Inflammatory macrophage (primary cell): ENCODE results near the gene HYDIN.

Experiments used
- DNase-seq, 2 donors: peaks; one replicate each; pipeline ENCODE4 v3.0.0-alpha.2; 2020 to 2022

The HYDIN gene

DNA sequence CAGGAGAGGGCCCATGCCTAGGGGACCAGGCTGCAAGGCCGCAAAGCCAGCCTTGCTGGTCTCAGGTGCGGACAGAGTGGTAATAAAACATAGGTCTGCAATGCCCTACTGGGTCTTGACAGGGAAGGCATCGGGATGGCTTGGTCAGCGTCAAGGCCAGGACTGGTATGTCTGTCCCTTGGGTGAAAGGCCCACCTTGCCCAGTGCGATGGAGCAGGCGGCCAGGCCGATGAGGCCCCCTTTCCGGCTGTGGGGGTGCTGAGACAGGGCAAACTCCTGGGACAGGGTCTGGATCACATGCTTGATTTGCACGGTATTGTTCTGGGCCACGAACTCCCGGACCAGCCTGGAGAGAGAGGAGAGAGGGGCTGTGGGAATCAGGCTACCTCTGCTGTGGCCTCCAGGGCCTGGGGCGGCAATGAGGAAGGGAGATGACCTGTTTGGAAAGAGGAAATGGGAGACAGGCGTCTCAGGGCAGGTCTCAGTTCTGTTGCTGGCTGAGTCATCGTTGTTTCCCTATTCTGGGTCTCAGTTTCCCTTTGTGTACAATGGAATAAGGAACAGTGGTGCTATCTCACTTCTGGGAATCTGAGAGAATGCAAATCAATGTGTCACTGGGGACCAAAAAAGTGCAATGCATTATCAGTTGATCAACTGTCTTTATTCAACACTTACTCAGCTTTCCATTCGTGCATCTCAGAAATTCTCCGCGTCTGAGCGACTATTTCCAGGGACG lies 444.3 kb downstream of the HYDIN start:
- peak in 1 of 2 donors; percentile 28 for DNase-seq

DNA sequence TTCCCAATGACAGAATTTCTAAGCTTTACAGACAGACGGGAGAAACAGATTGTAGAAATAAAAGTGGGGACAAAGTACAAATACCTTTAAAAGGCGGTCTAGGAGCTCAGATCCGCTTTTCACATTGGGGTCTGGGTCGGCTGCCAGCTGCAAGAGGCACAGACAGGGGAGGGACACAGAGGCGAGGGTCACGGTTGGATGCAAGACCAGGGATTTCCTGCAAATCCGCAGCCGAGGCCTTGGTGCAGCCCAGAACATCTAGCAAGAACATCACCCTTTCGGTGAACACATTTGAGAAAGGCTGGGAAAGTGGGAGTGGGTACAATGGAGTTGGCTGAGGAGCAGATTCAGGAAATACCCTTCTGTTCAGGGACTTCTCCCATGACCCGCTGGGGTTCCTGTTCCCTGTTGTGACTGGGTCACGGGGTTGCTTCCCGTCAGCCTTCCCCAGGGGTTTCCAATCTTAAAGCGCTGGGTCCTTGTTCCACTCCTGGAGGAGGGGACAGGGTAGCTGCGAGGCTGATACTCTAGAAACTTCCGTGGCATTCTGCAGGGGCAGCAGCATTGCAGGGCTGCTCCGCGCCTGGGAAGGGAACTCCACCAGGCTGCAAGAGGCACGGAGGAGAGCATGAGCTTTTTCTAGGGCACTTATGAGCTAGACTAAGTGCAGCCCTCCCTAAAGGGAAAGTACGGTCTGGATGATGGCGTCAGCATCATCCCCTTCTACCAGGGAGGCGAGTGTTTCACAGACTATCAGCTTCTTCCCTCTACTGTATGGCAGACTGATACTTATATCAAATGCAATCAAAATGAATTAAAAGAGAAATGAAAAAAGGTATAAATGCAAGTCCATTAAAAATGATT lies 445.6 kb downstream of the HYDIN start:
- peak in 1 of 2 donors; percentile 45 for DNase-seq

GRCh38 chr16:70782237-70782636 lies 448.3 kb downstream of the HYDIN start:
- DNase-seq, result no peak

DNA sequence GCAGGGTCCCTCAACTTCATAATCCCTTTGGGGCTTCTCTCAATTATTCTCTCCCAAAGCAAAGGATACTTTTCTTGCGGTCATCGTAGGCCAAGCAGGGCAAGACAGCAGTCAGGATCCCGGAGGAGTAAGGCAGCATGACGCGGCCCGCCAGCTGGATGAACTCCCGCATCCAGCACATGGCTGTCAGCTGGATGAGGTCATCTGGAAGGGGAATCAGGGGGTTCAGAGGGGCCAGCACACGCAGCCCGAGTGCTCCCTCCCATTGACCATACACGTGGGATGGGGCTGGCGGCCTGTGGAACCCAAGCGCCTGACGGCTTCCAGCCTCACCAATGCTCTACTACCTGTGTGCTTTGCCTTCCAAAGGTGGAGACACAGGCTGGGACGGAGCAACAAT lies 448.7 kb downstream of the HYDIN start:
- no peak for DNase-seq

- DNase-seq, result no peak
Observed at GRCh38 chr16:70780546-70780945, 450.0 kb downstream of the HYDIN start.

DNA sequence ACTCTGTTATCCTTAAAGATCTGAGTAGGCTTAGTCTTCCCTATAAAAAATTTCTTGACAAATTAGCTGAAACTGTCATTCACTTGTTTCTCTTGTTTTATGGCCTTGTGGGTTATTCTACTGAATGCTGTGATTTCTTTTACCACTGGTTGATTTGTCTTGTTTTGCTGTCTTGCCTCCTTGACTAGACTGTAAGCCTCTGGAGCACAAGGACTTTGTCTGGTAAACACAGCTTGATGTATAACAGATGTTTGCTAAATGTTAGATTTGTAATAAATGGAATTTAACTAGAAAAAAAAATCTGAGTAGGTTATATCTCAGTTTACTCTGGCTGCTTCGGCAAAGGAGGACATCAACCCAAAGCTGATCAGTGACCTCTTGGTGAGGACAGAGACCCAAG lies 451.2 kb downstream of the HYDIN start:
- no peak for DNase-seq

DNA sequence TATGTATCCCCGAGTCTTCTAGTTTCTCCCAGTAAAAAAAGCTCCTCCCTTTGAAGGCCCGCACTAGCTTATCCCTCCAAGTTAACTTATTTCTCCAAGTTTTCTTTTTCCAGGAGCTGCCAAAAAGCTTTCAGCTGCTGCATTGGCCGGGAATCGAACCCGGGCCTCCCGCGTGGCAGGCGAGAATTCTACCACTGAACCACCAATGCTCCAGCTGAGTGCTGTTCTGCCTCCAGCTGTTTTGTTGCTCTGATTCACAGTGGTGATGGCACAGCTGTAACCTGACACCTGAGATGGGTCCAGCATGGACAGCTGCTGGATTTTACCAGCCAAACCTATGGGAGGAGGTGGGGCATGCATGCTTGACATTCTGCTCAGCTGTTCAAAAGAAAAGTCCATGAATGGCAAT lies 451.6 kb downstream of the HYDIN start:
- DNase-seq, result no peak

- no peak for DNase-seq
Observed at GRCh38 chr16:70777973-70778406, 452.5 kb downstream of the HYDIN start.

DNA sequence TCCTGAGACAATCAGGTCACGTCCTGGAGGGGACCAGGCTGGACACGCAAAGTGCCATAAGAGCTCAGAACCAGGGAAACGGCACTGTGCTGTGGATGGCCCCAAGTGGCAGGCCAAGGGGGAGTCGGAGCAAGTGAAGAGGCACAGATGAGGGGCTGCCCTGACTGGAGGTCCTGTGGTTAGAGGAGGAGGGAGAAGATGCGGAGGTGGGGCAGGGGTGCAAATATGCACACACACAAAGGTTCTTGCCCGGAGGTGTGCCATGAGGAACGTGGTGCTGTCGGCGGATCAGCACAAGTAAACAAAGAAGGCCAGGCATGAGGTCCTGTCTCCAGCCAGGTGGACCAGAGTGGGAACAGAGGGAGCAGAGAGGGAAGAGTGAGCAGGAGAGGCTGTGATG lies 453.0 kb downstream of the HYDIN start:
- DNase-seq, result no peak

GRCh38 chr16:70775399-70775798 lies 455.1 kb downstream of the HYDIN start:
- no peak for DNase-seq

DNA sequence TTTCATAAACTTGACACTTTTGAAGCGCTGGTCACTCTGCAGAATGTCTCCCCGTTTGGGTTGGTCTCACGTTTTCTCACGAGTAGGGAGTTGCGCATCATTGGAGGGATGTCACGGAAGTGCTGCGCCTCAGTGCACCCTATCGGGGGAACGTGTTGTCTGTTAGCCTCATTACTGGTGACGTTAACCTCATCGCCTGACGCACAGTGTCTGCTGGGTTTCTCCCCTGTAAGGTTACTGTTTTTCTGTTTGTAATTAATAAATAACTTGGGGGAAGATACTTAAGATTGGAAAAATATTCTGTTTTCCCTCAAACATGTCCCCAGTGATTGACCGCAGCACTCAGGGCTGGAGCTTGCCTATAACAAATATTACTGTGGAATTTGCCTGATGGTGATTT lies 456.3 kb downstream of the HYDIN start:
- DNase-seq, result no peak

GRCh38 chr16:70772493-70772892 lies 458.0 kb downstream of the HYDIN start:
- no peak for DNase-seq

GRCh38 chr16:70770626-70771552 lies 459.6 kb downstream of the HYDIN start:
- DNase-seq, result peak; percentile 14 to 30

DNA sequence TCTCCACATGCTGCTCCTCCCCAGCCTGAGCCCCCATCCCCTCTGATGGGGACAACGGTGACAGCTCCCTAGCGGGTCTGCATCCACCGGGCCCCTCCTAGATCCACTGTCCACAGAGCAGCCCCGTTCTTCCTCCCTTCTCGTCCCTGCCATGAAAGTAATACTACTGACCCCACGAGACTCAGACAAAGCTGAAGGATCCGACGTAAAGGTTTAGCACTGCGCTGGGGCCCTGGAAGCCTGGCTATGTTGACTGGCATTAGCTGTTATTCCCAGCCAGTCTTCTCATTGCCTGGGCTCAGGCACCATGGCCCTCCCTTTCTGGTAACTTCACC lies 460.3 kb downstream of the HYDIN start:
- DNase-seq, result no peak

GRCh38 chr16:70769761-70770160 lies 460.8 kb downstream of the HYDIN start:
- no peak for DNase-seq

DNA sequence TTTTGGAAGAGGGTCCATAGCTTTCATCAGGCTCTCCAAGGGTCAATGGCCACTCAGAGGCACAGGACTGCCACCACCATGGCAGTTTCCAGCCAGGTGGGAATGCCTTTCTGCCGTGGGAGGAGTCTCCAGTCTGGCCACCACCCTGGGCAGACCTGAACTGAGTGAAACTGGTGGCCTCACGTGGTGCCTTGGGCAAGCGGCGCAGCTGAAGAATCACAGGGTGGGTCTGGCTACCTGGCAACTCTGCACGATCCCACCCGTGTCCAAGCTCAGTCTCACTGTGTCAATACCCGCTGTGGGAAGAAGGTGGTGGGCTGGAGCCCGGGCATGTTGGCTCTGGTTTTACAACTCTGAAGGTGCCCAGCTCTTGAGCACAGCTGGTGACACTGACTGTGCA lies 461.4 kb downstream of the HYDIN start:
- no peak for DNase-seq

GRCh38 chr16:70768203-70768580 lies 462.3 kb downstream of the HYDIN start:
- DNase-seq, result no peak

DNA sequence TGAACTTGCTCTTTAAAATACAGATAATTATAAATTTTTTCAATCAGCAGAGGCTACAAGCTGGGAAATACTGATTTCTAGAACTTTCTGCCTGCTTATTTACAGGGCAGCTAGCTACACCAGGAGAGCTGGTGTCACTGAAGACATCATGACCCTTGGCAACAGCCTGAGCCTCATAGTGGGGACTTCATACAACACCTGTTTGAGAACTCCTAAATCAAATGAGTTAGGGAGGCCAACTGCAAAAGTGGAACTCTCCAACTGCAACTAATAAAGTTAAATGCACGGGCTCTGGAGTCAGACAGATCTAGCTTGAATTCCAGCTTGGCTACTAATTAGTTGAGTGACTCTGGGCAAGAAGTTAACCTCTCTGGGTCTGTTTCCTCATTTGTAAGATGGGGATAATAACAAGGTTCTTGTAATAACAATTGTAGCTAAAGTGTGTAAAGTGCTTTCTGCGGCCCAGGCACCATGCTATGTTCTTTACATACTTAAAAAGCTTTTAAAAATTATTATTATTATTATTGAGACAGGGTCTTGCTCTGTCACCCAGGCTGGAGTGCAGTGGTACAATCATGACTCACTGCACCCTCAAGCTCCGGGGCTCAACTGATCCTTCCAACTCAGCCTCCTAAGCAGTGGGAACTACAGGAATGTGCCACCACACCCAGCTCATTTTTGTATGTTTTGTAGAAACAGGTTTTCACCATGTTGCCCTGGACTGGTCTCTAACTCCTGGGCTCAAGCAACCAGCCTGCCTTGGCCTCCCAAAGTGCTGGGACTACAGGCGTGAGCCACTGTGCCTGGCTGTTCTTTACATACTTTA lies 462.9 kb downstream of the HYDIN start:
- DNase-seq, result no peak

DNA sequence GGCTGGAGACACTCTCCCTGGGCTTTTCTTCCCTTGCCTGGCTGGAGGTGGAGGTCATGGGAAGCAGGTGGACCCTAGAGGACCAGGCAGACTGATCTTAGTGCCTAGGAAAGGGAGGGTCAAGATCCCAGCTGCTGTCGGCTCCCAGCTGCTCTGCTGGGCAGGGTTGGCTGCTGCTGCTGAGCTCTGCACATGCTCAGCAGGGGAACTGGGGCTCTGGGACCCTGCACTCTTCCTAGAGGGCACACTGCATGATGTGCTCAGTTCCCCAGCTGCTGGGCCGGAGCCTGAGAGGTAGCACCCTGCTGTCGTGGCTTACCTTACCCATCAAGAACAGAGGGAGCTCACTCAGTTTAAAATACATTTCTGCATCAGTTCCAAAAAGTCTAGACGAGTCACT lies 463.9 kb downstream of the HYDIN start:
- no peak for DNase-seq

DNA sequence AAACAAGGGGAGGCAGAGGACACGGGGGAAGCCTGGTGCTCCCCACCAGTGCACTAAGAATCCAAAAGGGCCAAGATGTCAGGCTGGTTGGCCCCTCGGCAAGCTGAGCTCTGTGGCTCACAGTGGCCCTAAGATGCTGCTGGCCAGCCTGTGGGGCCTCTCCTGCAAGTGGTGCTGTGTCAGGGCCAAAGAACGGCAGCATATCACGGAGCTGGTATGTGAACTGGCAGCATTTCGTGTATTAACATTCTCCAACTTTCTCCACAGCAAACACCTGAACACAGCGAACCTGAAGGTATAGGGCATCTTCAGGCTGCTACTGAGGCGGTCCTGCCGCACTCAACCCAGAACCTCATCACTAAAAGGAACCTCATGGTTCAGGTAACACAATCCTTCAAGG lies 464.3 kb downstream of the HYDIN start:
- no peak for DNase-seq

DNA sequence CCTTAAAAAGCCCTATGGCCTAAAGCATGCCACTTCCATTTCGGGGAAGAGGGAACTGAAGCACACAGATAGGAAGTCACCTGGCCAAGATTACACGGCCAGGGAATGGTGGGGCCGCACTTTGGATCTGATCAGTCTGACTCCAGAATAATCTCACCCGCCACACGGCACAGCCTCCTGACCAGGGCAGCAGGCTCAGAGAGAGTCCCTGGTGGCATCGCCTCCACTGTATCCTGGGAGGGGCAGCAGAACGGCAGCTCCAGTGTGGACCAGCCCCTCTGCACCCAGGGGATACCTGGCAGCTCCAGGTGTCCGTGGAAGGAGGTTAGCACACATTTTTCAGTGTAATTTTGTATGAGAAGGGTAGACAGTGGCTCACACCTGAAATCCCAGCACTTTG lies 465.0 kb downstream of the HYDIN start:
- no peak for DNase-seq

DNA sequence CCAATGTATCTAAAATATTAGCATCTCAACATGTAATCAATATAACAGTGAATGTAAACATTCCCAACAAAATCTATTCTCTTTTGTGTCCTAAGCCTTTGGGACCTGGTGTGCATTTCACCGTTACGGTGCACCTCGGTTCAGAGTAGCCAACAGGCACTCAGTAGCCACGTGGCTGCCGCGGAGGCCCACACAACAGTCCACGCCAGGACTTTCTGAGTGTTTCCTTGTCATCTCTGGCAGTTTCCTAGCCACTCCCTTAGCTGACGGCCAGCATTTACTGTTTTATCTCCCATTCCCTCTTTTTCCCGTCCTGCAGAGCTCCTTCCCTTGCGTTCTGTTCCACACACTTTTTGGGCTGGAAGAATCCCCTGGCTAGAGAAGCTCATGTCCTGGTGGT lies 465.9 kb downstream of the HYDIN start:
- no peak for DNase-seq
